OCI-M2 (cell line): Measurements from ENCODE around the gene CRB1.

Source experiments
- DNase-seq: peaks from one replicate; lab custom pipeline; 2025; ENCODE audit not compliant: unreplicated experiment; lab: John Stamatoyannopoulos, UW

The CRB1 gene

DNA sequence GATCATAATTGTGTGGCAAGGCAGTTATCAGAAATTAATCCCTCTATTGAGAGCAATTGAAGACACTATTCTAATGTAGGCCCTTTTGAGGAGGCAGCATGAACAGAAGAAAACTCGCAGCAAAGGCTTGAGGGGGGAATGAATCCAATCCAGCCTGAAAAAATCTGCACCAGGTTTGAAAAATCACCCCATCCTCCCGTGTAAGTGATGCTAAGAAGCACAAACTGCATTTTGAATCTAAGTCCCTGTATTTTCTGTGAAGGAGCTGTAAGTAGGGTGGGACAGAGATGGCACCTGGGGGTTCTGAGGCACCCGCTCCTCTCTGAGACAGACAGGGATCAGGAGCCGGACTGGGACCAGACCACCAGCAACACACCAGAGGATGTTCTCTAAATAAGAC lies at the start of gene CRB1:
Gene CRB1, plus strand, starts transcription at position 241 of the 400 bp plus-strand sequence. CDS start 161 bp downstream, outside the sequence.
- DNase-seq: no peak

DNA sequence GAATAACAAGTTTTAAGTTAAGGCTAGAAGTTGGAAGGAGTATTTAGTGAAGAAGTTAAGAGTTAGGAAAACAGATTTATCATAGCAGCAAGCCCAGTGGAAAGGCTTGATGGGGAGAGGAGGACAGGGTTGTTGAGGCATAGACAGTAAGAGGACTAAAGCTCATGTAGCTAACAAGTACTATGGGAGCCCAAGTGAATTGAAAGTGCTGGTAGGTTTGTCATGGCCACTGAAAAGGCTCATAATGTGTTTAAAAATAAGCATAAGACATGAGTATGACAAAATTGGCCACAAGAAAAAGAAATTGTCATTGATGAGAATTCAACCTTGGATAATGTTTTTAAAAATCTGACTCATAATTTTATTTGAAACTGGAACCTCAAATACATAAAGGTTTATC lies 49.2 kb upstream of the CRB1 start:
- DNase-seq: no peak

DNA sequence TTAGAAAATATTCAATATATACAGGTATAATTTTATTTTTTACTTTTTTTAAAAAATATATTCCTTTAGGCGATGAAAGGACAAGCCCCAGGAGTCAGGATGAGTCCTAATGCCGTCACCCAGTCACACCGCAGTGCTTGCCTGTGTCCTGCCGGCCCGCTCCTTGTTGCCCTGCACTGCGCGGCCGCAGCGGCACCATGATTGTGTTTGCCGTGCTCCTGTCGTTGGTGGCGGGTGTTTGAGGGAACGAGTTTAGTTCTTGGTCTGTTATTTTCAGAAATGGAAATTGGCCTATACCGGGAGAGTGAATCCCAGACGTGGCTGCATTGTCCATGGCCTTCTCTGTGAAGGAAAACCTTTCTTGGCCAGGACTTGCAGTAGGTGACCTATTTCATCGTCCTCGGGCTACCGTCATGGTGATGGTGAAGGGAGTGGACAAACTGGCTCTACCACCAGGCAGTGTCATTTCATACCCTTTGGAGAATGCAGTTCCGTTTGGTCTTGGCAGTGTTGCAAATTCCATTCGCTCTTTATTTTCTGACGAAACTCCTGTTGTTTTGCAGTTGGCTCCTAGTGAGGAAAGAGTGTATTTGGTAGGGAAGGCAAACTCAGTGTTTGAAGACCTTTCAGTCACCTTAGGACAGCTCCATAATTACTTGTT lies 45.9 kb upstream of the CRB1 start:
- no peak for DNase-seq

DNA sequence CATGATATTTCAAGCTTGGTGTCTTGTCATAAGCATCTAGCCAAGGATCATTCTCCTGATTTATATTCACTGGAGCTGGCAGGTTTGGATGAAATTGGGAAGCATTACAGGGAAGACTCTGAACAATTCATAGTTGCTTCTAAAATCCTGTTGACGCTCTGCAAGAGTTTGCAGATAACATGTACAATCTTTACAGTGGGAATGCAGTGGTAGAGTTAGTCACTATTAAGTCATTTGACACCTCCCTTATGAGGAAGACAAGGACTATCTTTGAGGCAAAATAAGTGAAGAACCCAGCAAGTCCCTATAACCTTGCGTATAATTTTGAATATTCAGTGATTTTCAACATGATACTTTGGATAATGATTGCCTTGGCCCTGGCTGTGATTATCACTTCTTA lies 45.3 kb upstream of the CRB1 start:
- DNase-seq: no peak

DNA sequence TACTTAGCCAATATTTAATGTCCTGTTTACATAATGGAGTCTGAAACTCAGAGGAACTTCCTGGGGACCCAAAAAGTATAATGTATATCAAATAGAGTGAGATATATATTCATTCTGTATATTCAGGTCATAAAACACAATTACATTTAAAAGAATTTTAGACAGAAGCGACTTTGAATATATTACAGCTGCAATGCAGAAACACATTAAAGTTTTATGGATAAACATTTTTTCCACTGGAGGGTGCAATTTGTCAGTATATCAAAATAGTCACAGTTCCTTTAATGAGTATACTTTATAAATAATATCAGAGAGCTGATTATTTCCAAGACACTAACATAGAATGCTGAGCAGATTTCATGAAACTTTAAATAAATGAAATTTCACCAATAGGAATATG lies 43.9 kb upstream of the CRB1 start:
- no peak for DNase-seq

DNA sequence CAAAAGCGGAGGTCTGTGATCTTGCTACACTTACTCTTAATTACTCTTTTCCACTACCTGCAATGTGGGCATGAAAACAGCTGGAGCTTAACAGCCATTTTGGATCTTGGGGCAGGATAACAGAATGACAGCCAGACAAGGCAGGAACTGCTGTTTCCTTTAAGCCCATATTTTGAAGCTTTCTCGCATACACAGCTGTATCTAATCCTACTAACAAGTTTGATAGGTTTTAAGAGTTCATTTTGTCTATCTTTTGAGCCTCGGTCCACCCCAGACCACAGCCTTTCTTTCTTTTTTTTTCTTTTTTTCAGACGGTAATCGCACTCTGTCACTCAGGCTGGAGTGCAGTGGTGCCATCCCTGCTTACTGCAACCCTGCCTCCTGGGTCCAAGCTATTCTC lies 42.4 kb upstream of the CRB1 start:
- DNase-seq: no peak

DNA sequence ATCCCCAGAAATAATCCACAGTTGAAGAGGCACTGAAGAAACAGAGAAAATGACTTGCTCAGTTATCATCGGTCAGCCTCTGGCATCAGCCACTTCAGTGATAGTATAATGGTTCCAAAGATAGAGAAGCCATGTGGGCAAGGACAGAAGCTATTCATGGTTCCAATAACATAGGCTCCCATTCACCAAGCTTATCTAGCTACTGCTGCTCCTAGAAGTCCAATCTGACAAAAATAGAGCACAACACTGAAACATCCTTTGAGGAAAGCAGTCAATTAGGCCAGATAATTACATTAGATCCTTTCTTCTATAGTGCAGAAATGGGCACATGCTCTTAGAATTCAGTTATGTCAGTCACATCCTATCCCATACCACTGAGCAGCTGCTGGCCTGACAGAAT lies 33.5 kb upstream of the CRB1 start:
- DNase-seq: no peak

DNA sequence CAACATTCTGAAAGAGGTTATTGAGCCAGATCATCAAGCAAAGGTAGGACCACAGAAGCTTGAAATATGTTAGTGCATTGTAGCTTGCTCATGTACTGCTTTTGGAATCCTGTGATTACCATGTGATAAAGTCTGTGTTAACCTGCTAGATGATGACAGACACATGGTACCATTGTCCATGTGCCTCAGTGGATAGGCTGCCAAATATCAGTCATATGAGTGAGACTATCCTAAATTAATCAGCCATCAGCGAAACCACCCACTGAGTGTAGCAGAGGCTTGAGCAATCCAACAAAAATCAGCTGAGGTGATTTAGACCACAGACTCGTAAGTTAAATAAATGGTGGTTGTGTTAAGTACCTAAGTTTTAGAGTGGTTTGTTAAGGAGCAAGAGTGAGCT lies 32.7 kb upstream of the CRB1 start:
- no peak for DNase-seq

DNA sequence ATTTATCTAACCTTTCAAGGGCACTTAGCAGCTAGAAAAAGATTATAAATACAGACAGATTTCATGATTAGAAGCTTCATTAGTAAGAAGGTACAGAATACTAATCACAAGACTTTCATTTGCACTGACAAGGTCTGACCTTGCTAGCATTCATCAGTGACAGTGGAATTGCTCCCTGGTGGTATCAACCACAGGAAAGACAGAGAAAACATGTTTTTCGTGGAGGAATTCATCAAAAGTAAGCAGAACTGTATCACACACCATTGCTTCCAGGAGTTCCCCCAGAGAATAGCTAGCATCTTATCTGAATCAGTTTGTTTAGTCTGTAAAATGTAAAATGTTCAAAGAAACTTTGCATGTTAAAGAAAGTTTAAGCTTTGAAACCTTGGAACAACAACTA lies 20.6 kb upstream of the CRB1 start:
- DNase-seq: no peak

DNA sequence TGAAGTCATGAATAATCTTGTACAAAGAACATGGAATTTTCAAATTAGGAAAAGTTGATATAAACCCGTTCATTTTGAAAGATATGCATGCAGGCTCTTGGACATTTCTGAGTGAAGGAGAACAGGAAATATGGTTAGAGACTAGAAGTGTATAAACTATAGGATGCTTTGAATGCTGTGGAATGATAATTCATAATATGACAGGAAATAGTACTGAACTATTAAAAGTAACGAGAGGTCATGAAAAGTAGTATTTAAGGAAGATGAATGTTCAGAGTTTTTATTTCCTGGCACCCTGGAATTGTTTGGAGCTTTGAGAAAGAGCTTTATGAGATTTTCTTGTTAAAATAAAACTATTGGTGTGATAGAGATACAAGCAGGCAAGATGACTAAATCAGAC lies 18.7 kb upstream of the CRB1 start:
- DNase-seq: no peak

DNA sequence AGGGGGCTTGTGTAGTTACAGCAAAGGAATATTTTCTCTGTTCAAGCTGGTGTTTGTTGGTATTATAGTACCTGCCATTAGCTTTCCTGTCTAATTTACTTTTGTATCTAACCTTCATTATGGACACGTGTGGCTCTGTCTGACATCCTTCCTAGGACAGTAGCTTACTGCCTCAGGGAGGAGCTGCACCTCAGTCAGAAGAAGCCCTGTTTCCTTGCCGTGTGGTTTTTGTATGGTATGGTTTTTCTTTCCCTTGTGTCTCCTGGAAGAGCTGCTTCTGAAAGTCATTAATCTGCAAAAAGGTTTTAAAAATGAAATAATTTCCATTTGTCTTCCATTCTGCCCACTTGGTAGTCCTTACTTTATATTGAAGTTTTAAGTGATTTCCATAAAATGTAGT lies 17.4 kb upstream of the CRB1 start:
- DNase-seq: no peak

DNA sequence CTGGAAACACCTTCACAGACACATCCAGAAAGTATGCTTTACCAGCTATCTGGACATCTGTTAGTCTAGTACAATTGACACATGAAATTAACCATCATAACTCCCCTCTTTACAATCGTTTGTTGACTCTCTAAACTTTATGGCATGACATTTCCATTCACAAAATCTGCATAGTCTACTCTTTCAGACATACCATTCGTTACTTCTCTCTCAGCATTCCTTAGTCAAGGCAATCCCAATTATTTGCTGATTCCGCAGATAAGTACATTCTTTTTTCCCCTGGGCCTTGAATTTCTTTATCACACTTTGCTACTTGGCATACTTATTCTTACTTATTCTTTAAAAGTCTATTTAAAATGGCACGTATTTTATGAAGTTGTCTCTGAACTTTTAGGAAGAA lies 15.1 kb upstream of the CRB1 start:
- DNase-seq: no peak

DNA sequence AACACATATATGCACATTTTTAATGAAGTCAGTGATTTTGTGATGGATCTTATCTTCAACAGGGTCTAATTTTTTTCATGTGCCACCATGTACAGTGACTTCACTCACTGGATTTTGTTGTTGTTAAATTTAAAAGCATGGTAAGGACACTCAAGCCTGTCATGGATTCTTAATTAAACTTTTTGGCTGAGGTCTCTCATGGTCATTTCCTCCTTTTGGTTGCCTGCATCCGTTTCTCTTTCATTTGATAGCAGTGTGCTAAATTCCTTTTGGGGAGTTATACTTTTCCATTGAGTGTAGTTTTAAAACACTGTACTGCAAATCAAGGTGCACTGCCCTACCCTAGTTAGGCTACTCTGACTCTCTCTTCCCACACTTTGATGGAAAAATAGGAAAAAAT lies 13.2 kb upstream of the CRB1 start:
- no peak for DNase-seq

DNA sequence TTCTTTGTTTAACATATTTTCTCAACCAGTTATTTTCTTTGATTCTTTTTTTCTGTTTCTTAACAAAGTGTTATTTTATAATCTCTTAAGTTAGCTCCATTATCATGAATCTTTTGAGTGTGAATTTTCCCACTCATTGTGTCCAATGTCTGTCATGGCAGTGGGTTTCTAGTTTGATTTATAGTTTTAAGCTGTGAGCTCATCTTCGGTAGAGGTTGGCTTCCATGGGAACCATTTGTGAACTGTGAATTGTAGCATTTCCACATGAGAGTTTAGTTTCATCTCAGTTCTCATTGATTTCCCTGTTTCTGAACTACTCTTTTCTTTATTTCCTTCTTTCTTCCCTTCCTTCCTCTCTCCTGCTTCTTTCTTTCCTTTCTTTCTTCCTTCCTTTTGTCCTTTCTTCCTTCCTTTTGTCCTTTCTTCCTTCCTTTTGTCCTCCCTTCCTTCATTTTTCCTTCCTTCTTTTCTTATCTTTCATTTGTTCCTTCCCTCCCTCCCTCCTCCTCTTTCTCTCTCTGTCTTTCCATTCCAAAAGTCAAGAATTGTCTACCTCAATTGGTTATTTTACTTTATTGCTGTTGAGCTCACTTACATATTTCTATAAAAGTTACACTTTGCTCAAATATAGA lies 3.0 kb upstream of the CRB1 start:
- no peak for DNase-seq

DNA sequence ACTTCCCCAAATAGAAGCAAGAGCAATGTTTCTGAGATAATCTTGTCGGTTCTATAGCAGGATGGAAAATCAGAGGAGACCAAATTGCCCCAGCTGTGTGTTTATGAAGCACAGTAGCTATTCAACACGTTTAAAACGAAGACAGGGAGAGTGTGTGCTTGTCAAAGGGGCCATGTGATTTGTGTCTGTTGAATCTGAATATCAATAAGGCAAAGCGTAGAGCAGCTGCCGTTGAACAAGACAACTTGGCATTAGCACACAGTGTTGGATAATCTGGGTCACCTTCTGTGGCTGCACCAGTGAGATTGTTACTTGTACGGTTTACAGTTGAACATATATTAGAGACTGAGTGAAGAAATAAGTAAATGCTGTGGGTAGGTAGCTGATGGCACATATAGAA lies 1.0 kb downstream of the CRB1 start:
- peak; percentile 42 for DNase-seq

DNA sequence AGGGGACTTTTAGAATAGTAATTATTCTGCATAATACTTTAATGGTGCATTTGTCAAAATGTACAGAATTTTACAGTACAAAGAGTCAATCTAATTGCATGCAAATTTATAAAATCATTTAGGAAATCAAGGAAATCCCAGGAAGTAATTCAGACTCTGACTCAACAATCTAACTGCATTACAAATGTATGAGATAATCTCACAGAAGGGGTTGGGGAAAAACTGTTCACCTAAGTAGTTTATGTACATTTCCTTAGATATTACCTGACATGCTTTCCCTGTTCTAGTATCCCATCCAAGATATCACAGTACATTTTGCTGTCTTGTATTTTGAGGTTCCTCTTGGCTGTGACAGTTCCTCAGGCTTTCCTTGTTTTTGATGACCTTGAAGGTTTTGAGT lies 4.7 kb downstream of the CRB1 start:
- DNase-seq: no peak

DNA sequence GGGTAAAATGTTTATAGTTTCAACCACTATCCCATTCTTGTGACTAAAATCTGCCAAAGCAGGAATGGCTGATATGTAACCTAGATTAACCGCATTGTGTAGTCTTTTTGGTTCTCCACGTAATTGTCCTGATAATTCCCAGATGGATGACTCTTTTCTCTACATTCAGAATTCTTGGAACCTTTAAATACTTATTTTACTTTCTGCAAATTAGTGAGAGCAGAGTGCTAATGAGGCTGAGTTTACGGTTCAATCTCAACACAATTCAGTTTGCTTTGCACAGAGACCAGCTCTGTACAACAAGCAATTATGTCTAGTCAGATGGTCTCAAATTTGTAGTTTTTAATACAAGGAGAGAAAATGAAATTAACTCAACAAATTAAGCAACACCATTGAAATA lies 9.1 kb downstream of the CRB1 start:
- DNase-seq: no peak

DNA sequence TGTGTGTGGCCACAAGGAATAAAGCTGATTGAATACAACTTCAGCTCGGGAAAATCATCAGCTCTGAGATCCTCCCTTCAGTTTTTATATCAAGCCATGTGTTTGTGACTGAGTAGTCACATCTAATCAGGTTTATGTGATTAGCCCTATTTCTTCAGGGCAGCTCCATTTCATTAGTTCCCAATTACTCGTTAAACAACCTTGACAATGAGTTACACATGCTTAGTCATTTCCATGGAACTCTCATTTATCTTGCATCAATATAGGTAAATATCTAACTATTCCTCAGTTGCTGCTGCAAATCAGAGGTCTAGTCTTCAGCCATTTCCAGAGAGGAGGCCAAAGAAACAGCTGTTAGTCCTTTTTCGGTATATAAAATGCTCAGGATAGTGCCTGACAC lies 16.3 kb downstream of the CRB1 start:
- no peak for DNase-seq

DNA sequence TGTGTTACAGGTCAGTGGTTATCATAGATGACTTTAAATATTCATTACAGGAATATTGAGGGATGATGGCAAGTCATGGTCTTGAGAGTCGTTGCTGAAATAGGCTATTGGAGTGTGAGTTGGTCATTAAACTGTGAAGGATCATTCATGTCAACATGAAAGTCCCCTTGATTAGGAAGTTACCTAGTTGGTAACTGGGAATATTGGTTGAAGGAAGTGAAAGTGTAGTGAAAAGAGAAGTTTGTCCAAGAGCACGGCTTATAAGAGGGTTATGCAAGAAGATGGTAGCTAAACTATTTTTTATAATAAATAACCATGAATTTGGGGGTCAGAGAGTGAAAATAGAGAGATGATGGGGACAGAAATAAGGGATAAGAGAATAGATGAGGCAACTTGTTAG lies 16.9 kb downstream of the CRB1 start:
- DNase-seq: no peak

DNA sequence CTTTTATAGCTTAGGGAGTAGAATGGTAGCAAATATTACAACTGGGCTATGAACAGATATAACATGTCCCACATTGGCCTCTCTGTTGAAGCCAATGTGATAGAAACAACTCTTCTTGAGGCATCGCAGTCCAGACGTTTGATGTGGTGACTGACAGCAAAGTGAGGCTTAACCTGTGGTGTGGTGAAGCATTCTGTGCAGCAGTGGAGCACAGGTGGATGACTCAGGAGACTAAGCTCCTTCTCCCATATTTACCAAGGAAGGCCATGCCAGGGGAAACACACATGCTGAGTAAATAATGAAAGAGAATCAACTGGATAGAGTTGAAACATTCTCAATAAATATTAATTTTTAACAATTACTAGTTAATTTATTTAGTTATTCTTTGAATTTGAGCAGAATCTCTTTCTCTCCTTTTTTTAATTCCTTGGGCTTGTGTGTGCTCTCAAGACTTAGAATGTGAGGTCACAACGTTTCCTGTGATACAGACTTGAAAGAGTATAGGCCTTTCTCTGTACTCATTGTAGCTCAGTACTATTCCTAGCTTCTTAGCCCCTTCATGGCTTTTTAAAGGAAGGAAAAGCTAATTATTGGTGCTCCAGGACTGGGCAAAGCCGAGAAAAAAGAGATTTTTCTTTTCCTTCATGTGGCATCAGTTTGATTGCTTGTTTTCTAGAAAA lies 17.6 kb downstream of the CRB1 start:
- no peak for DNase-seq

DNA sequence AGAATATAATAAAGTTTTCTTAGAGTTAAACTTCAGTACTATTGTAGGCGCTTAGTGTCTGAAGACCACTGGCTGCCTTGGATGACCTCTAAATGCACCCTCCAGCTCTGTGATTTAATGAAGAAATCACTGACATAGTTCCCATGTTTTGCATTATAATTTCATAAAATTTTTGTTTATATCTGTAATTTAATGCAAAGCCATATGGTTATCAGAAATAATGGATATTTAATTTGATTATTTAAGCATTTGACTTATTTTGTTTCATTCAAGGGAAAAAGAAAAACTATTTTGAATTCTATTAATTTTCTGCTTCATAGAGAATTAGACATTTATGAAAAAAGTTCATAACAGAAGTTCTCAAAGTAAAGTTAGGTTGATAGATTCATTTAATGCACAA lies 18.6 kb downstream of the CRB1 start:
- DNase-seq: no peak

DNA sequence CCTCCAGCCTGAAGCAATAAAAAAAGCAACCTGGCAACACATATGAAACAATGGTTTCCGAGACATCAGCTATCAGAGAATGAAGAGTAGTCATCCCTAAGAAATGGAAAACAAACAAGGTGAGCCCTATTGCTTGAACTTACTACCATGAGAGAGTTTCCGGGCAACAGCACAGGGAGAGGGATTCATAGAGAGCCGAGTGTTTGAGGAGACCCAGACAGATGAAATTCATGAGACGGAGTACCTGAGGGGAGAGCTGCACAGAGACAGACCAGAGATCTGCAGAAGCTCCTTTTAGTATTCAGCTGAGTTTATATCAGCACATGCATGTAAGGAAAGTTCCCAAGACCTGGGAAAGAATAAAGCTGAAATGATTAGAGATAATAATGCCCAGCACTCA lies 19.8 kb downstream of the CRB1 start:
- DNase-seq: no peak

DNA sequence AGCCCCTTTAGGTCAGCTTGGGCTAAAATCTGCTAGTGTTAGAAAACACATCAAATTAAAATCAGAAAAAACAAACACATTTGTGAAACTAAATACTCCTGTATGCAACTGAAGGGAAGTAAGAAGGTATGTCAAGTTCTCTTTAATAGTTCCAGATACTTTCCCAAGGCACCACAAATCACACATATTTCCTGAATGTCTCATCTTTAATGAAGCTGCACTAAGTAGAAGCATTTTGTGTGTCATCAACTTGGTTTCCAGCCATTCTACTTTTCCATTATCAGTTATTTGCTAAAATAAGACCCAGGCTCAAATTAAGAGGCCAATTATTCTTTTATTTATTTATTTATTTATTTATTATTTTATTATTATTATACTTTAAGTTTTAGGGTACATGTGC lies 34.7 kb downstream of the CRB1 start:
- DNase-seq: no peak
